Measurements from ENCODE around the gene CHIC1.
"Not testable (repeated sequence)": the region's sequence is repeated elsewhere in the genome, so short reads cannot be mapped to it uniquely, and the experiment has no call there.

CHIC1 gene

DNA sequence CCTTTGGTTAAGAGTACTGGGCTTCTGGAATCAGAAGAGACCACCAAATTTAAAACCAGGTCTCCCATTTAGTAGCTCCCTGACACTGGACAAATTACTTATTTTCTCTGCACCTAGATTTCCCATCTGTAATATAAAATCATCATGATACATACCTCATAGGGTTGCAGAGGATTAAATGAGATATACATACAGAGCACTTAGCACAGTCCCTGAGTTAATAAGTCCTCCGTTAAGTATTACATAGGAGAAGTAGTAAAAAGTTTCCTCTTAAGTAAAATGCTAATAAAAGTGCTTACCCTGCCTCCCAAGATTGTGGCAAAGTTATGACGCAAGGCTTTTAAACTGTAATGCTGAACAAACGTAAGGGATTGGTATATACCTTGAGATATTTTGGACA lies 539 bp upstream of the CHIC1 start:
- no peak for FAIRE-seq
- TF ChIP-seq, protein P1, sequence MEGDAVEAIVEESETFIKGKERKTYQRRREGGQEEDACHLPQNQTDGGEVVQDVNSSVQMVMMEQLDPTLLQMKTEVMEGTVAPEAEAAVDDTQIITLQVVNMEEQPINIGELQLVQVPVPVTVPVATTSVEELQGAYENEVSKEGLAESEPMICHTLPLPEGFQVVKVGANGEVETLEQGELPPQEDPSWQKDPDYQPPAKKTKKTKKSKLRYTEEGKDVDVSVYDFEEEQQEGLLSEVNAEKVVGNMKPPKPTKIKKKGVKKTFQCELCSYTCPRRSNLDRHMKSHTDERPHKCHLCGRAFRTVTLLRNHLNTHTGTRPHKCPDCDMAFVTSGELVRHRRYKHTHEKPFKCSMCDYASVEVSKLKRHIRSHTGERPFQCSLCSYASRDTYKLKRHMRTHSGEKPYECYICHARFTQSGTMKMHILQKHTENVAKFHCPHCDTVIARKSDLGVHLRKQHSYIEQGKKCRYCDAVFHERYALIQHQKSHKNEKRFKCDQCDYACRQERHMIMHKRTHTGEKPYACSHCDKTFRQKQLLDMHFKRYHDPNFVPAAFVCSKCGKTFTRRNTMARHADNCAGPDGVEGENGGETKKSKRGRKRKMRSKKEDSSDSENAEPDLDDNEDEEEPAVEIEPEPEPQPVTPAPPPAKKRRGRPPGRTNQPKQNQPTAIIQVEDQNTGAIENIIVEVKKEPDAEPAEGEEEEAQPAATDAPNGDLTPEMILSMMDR (IDR thresholded peaks at IDR 0.05; ENCODE audit: insufficient read depth, missing control alignments): no peak
- DNase-seq (ENCODE audit: insufficient read length, low spot score): no peak

DNA sequence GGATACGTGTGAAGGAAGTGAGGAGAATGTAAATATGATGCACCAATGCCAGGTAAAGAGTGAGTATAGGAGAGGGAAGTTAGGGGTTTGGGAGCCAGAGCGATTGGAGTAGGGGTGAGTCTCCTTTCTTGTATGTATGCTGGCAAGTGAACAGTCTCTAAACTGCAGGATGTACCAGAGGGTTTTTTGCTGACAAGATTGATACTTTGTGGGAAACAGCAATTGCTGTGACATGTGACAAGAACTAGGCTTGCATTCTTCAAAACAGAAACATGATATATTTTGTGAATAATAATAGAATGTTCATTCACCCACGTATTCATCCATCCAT lies 706 bp downstream of the CHIC1 start:
- FAIRE-seq (peak; percentile 46), DNase-seq (ENCODE audit: insufficient read length, low spot score) (no peak)
- TF ChIP-seq, protein P1 (IDR thresholded peaks at IDR 0.05; ENCODE audit: insufficient read depth, missing control alignments): no peak

DNA sequence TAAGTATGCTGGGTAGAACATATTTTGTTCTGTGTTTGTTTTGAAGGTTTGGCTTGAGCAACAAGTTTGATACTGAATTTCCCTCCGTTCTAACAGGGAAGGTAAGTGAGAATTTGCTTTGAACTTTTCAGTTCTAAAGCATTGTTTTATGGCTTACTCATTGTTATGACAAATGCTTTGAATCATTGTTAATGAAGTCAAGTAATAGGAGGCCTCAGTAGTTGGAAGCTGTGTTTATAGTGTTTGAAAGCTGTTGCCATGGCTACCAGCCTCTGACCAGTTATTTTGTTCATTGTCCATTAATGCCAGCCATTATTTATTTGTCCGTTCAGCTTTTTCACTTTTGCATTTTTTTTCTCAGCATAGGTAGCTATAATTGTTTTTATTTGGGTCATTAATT lies 14.4 kb downstream of the CHIC1 start:
- TF ChIP-seq, protein P1 (IDR thresholded peaks at IDR 0.05; ENCODE audit: insufficient read depth, missing control alignments): no peak
- no peak for FAIRE-seq
- no peak for DNase-seq (ENCODE audit: insufficient read length, low spot score)

DNA sequence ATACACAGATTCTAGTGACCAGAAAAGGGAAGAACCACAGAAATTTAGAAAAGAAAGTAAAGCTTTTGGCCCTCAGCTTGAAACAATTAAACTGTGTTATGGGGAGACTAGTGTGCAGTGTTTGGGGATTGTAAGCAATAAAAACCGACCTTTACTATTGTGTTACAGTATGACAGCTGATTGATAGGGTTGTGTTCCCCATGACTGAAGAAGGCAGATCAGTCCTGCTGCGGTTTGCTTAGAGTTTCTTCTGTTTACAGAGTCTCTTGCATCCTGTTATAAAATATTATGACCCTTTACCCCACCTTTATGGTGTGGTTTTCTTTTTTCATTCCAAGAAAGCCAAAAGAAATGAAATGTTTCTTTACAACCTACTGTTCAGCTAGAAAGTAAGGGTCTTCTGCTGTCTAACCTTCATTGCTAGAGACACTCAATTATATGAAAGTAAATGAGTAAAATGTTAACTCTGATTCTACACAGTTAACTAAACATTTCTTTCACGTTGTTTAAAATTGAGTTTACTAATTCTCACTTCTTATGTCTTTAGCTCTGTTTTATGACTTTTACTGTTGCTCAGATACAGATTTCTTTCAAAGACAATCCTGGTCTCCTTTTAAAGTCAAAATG lies 18.1 kb downstream of the CHIC1 start:
- DNase-seq (ENCODE audit: insufficient read length, low spot score) (no peak), FAIRE-seq (peak; percentile 68)
- TF ChIP-seq, protein P1 (IDR thresholded peaks at IDR 0.05; ENCODE audit: insufficient read depth, missing control alignments): no peak

DNA sequence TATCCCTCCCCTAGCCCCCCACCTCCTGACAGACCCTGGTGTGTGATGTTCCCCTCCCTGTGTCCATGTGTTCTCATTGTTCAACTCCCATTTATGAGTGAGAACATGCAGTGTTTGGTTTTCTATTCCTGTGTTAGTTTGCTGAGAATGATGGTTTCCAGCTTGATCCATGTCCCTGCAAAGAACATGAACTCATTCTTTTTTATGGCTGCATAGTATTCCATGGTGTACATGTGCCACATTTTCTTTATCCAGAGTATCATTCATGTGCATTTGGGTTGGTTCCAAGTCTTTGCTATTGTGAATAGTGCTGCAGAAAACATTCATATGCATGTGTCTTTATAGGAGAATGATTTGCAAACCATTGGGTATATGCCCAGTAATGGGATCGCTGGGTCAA lies 34.8 kb downstream of the CHIC1 start:
- FAIRE-seq; DNase-seq (ENCODE audit: insufficient read length, low spot score): not testable (repeated sequence)

DNA sequence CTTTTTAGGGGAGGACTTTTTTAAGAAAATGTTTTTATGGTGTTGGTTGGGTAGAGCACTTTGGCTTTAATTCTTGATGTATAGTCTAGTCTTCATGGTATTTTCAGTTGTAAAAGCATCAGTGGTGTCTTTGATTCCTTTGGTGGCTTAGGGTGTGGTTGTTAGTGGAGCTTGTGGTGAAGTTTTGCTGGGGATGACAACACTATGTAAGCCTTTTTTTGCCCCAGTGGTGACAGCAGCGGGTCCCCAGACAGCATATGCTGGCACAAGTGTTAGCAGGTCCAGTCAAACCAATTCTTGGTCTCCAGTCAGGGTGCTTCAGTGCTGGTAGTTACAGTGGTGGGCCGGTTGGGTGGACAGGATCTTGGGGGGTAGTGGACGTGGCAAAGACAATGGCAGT lies 52.0 kb downstream of the CHIC1 start:
- TF ChIP-seq, protein P1 (IDR thresholded peaks at IDR 0.05; ENCODE audit: insufficient read depth, missing control alignments): no peak
- no peak for FAIRE-seq
- no peak for DNase-seq (ENCODE audit: insufficient read length, low spot score)

DNA sequence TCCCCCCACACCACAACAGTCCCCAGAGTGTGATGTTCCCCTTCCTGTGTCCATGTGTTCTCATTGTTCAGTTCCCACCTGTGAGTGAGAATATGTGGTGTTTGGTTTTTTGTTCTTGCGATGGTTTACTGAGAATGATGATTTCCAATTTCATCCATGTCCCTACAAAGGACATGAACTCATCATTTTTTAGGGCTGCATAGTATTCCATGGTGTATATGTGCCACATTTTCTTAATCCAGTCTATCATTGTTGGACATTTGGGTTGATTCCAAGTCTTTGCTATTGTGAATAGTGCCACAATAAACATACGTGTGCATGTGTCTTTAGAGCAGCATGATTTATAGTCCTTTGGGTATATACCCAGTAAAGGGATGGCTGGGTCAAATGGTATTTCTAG lies 78.7 kb downstream of the CHIC1 start:
- not testable (repeated sequence) for FAIRE-seq; DNase-seq (ENCODE audit: insufficient read length, low spot score)

DNA sequence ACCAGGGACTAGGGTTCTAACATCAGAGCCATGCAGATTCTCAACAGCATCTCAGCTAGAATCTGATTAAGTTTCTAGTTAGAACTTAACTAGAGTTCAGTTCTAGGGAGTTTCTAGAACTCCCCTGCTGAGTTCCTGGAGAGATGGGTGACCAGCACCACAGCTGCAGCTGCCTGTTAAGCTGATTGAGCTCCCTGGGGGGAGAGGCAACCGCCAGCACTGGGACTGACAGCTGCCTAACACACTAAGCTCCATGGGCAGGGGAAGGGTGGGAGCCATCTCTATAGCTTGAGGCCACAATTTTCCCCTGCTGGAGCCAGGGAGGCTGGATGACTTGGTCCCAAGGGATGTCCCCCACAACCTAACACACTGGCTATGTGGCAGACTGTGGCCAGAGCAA lies 84.2 kb downstream of the CHIC1 start:
- FAIRE-seq (no peak), DNase-seq (ENCODE audit: insufficient read length, low spot score) (no peak)
- TF ChIP-seq, protein P1 (IDR thresholded peaks at IDR 0.05; ENCODE audit: insufficient read depth, missing control alignments): no peak
